GM12892 (cell line): ENCODE data around the gene CFL1.

Experiments
- DNase-seq: peaks from one replicate; pipeline ENCODE4 v3.0.0; 2011; ENCODE audit not compliant: insufficient read length
- FAIRE-seq: peaks from 2 replicates; lab custom pipeline; 2011; peaks lifted over from hg19 to GRCh38; lab: Jason Lieb, UNC
- POLR2A ChIP-seq: IDR thresholded peaks from 2 replicates; pipeline ENCODE4 v1.6.1; 2011; ENCODE audit warnings: low read depth, low read length, control low read depth
- POLR2AphosphoS5 ChIP-seq: IDR thresholded peaks from 2 replicates; pipeline ENCODE4 v1.6.1; 2011; ENCODE audit warnings: low read depth, low read length, control low read depth
- TAF1 ChIP-seq: IDR thresholded peaks from 2 replicates; pipeline ENCODE4 v1.6.1; 2011; ENCODE audit warnings: low read depth, mild to moderate bottlenecking, control low read depth, low read length, borderline replicate concordance

CFL1 gene

DNA sequence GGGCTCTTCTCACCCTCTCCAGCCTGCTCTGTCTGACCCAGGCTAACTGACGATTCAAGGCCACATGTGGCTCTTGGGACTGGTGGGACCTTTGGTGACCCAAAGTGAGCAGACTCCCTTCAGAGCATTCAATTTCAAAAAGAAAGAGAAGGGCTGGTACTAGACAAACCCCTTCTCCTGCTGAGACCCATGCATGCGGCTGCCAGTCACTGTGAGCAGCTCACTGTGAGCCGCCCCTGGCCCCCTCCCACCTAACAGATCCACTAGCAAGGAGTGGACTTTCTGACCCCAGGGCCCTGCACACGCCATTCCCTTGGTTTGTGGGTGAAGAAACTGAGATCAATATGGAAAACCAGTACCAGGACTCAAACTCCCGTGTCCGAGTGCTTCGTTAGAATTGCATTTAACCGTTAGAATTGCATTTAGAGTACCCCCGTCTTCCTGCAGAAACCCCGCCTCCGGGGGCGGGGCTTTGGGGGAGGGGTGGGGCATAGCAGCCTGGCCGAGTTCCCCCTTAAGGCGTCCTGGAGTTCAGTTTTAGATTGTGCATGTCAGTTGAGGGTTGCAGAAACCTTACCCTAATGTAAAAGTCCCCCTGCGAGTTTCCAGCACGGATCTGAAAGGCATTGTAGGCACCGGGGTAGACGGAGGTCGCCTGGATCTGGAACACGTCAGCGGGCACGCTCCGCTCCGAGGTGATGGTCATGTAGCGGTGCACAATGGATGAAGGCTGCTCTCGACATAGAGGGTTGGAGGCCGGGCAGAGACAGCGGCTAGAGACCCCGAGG, 9.5 kb upstream of the CFL1 start:
- FAIRE-seq = peak; percentile 87

GRCh38 chr11:65866509-65867283, 8.7 kb upstream of the CFL1 start:
- FAIRE-seq (no peak), DNase-seq (no peak)
- TF ChIP-seq POLR2AphosphoS5 = no peak
- no peak for TF ChIP-seq TAF1
- no peak for TF ChIP-seq POLR2A

More for the DNA sequence above, 9.5 kb upstream of the CFL1 start:
- TF ChIP-seq TAF1 (no peak), POLR2AphosphoS5 (no peak), POLR2A (no peak)
- DNase-seq = no peak

DNA sequence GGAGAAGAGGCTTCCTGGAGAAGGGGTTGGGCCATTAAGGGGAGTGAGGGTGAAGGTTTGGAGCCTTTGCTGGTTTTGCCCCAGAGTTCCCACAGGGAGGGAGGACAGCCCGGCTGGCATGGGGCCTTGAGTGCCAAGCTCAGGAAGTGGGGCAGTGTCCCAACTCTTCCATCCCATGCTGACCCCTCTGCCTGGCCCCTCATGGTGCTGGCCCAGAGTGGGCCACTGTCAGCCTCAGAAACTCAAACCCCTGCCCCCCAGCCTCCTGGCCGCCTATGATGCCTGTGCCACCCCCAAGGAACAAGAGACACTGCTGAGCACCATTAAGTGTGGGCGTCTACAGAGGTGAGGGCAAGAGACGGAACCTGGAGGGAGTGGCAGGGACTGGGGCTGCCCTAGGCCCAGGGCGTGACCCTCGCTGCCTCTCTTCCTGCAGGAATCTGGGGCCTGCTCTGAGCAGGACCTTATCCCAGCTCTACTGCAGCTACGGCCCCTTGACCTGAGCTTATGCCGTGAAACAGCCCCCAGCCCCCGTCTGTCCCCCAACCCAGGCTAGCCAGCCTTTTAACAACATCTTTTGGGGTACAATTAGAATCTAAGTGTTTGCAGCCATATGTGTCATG, 7.7 kb upstream of the CFL1 start:
- DNase-seq (no peak), FAIRE-seq (no peak)
- TF ChIP-seq POLR2AphosphoS5 (no peak), POLR2A (no peak), TAF1 (no peak)

DNA sequence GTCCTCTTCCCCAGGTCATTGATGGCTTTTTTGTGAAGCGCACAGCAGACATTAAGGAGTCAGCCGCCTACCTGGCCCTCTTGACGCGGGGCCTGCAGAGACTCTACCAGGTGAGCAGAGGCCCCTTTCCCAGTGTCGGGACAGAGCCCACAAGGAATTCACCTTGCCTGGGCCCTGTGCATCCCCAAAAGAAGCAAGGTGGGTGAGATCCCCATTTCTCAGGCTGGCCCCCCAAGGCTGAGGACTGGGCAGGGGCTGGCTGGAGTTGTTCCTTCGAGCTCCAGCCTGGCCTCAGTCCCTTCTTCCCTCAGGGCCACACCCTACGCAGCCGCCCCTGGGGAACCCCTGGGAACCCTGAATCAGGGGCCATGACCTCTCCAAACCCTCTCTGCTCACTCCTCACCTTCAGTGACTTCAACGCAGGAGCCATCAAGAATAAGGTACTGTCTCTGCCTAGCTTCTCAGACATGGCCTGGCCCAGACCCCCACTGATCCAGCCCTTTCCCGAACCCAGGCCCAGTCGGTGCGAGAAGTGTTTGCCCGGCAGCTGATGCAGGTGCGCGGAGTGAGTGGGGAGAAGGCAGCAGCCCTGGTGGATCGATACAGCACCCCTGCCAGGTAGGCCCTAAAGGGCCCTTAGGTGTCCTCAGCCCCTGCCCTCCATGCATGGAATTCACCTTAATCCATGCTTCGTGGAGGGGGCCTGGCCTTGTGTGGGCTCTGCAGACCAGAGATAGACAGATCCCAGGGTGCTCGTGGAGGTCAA, 6.9 kb upstream of the CFL1 start:
- FAIRE-seq (no peak), DNase-seq (no peak)
- TF ChIP-seq TAF1 = no peak
- TF ChIP-seq POLR2AphosphoS5 = no peak
- no peak for TF ChIP-seq POLR2A

- no peak for FAIRE-seq
- TF ChIP-seq TAF1 = no peak
- 0 out of 2 replicates have a peak, but pooled peaks have one; percentile 5 for TF ChIP-seq POLR2A
- TF ChIP-seq POLR2AphosphoS5 = peak; percentile 15; the same call in 1 of the 2 replicates
- DNase-seq = no peak
Measured at GRCh38 chr11:65863889-65864705, 6.1 kb upstream of the CFL1 start.

DNA sequence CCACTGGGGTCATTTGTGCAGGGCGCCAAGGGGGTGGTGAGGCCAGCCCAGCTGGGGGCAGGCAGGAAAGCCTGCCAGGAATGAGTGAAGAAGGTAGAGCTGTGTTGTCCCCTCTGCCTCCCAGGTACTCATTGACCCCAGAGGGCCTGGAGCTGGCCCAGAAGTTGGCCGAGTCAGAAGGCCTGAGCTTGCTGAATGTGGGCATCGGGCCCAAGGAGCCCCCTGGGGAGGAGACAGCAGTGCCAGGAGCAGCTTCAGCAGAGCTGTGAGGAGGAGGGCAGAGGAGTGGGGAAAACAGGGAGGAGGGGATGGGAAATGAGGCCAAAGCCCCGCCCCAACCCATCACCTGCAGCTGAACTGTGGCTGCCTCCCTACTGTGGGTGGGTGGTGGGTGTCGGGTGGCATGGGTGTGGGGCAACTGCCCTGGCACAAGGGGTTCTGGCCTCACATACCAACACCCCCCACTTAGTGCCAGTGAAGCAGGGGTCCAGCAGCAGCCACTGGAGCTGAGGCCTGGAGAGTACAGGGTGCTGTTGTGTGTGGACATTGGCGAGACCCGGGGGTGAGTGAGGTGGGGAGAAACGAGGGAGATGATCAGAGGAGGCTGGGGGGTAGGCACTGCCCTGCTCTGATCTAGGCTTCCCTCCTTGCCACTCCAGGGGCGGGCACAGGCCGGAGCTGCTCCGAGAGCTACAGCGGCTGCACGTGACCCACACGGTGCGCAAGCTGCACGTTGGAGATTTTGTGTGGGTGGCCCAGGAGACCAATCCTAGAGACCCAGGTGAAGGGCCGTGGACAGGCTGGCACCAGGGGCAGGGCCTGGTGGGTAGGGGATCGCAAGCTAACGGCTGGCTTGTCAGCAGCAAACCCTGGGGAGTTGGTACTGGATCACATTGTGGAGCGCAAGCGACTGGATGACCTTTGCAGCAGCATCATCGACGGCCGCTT, 5.2 kb upstream of the CFL1 start:
- TF ChIP-seq POLR2A = peak; percentile 48; the same call in 1 of the 2 replicates
- TF ChIP-seq POLR2AphosphoS5 = peak; percentile 21; the same call in 1 of the 2 replicates
- no peak for TF ChIP-seq TAF1
- FAIRE-seq (no peak), DNase-seq (no peak)

DNA sequence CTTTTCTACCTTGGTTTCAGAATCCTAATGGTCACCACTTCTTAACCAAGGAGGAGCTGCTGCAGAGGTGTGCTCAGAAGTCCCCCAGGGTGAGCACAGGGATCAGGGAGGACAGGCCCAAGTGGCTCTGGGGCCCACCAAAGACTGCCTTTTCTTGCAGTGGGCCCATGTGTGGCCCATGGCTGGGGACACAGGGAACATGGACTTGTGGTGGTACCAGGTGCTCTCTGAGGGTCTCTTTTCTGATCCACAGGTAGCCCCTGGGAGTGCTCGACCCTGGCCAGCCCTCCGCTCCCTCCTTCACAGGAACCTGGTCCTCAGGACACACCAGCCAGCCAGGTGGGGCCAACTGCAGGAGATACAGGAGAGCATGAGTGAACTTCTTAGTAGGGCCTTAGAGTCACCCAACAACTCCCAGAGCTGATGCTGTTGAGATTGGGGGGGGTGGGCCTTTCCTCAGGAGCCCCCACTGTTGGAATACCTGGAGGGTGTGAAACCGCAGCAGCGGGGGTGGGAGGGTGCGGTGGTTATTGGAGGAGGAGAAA, 4.3 kb upstream of the CFL1 start:
- DNase-seq (no peak), FAIRE-seq (no peak)
- TF ChIP-seq POLR2A (no peak), POLR2AphosphoS5 (no peak), TAF1 (no peak)

GRCh38 chr11:65861533-65862183, 3.7 kb upstream of the CFL1 start:
- FAIRE-seq (peak; percentile 56), DNase-seq (peak; percentile 7)
- TF ChIP-seq POLR2A (no peak), TAF1 (no peak), POLR2AphosphoS5 (no peak)
